Measurements from ENCODE around the gene CDH1.

GRCh38 chr16:68715471-68715870 lies 21.6 kb upstream of the CDH1 start:
- TF ChIP-seq ZBTB7A (IDR thresholded peaks at IDR 0.05; ENCODE audit: low read depth) (no peak), RAD21 (IDR thresholded peaks at IDR 0.05; ENCODE audit: low read depth) (no peak), TAF1 (IDR thresholded peaks at IDR 0.05; ENCODE audit: low read depth) (no peak), EP300 (IDR thresholded peaks at IDR 0.05; ENCODE audit: borderline replicate concordance) (no peak), MAX (IDR thresholded peaks at IDR 0.05) (no peak)

Measured in Ishikawa (cell line).